Measurements from ENCODE around the gene WBP2.

- TF ChIP-seq, protein P1, sequence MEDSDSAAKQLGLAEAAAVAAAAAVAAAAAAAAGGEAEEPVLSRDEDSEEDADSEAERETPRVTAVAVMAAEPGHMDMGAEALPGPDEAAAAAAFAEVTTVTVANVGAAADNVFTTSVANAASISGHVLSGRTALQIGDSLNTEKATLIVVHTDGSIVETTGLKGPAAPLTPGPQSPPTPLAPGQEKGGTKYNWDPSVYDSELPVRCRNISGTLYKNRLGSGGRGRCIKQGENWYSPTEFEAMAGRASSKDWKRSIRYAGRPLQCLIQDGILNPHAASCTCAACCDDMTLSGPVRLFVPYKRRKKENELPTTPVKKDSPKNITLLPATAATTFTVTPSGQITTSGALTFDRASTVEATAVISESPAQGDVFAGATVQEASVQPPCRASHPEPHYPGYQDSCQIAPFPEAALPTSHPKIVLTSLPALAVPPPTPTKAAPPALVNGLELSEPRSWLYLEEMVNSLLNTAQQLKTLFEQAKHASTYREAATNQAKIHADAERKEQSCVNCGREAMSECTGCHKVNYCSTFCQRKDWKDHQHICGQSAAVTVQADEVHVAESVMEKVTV (CRISPR knock-in tag; IDR thresholded peaks at IDR 0.05): no peak
- TF ChIP-seq, protein P2, sequence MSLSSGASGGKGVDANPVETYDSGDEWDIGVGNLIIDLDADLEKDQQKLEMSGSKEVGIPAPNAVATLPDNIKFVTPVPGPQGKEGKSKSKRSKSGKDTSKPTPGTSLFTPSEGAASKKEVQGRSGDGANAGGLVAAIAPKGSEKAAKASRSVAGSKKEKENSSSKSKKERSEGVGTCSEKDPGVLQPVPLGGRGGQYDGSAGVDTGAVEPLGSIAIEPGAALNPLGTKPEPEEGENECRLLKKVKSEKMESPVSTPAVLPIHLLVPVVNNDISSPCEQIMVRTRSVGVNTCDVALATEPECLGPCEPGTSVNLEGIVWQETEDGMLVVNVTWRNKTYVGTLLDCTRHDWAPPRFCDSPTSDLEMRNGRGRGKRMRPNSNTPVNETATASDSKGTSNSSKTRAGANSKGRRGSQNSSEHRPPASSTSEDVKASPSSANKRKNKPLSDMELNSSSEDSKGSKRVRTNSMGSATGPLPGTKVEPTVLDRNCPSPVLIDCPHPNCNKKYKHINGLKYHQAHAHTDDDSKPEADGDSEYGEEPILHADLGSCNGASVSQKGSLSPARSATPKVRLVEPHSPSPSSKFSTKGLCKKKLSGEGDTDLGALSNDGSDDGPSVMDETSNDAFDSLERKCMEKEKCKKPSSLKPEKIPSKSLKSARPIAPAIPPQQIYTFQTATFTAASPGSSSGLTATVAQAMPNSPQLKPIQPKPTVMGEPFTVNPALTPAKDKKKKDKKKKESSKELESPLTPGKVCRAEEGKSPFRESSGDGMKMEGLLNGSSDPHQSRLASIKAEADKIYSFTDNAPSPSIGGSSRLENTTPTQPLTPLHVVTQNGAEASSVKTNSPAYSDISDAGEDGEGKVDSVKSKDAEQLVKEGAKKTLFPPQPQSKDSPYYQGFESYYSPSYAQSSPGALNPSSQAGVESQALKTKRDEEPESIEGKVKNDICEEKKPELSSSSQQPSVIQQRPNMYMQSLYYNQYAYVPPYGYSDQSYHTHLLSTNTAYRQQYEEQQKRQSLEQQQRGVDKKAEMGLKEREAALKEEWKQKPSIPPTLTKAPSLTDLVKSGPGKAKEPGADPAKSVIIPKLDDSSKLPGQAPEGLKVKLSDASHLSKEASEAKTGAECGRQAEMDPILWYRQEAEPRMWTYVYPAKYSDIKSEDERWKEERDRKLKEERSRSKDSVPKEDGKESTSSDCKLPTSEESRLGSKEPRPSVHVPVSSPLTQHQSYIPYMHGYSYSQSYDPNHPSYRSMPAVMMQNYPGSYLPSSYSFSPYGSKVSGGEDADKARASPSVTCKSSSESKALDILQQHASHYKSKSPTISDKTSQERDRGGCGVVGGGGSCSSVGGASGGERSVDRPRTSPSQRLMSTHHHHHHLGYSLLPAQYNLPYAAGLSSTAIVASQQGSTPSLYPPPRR (CRISPR knock-in tag; IDR thresholded peaks at IDR 0.05; ENCODE audit: borderline replicate concordance): no peak
- TF ChIP-seq, protein P3, sequence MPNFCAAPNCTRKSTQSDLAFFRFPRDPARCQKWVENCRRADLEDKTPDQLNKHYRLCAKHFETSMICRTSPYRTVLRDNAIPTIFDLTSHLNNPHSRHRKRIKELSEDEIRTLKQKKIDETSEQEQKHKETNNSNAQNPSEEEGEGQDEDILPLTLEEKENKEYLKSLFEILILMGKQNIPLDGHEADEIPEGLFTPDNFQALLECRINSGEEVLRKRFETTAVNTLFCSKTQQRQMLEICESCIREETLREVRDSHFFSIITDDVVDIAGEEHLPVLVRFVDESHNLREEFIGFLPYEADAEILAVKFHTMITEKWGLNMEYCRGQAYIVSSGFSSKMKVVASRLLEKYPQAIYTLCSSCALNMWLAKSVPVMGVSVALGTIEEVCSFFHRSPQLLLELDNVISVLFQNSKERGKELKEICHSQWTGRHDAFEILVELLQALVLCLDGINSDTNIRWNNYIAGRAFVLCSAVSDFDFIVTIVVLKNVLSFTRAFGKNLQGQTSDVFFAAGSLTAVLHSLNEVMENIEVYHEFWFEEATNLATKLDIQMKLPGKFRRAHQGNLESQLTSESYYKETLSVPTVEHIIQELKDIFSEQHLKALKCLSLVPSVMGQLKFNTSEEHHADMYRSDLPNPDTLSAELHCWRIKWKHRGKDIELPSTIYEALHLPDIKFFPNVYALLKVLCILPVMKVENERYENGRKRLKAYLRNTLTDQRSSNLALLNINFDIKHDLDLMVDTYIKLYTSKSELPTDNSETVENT (CRISPR knock-in tag; IDR thresholded peaks at IDR 0.05): no peak
- TF ChIP-seq NR2C1 (IDR thresholded peaks at IDR 0.05) (no peak), NR2C1 (tag; IDR thresholded peaks at IDR 0.05) (no peak), EZH2 (IDR thresholded peaks at IDR 0.05; ENCODE audit: borderline replicate concordance, low read depth, low read length) (no peak), ZNF140 (CRISPR knock-in tag; IDR thresholded peaks at IDR 0.05) (no peak), CTCF (IDR thresholded peaks at IDR 0.05 in 2 of 3, conservative IDR thresholded peaks at IDR 0.05 in 1 of 3; ENCODE audit: insufficient read depth in 2 of 3, low read depth in 1 of 3, low read length in 3 of 3) (no peak), ZMIZ1 (IDR thresholded peaks at IDR 0.05; ENCODE audit: low read depth in 2 of 2, low read length in 2 of 2) (no peak), ZBTB5 (IDR thresholded peaks at IDR 0.05) (no peak), NR1H2 (CRISPR knock-in tag; IDR thresholded peaks at IDR 0.05) (no peak), RBBP5 (IDR thresholded peaks at IDR 0.05; ENCODE audit: borderline replicate concordance, insufficient read depth, low read length, poor library complexity, severe bottlenecking) (no peak), FOXK2 (conservative IDR thresholded peaks at IDR 0.05 in 1 of 2, IDR thresholded peaks at IDR 0.05 in 1 of 2; ENCODE audit: low read depth in 2 of 2) (no peak)
- TF ChIP-seq, protein P4, sequence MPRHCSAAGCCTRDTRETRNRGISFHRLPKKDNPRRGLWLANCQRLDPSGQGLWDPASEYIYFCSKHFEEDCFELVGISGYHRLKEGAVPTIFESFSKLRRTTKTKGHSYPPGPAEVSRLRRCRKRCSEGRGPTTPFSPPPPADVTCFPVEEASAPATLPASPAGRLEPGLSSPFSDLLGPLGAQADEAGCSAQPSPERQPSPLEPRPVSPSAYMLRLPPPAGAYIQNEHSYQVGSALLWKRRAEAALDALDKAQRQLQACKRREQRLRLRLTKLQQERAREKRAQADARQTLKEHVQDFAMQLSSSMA (CRISPR knock-in tag; IDR thresholded peaks at IDR 0.05): no peak
Measured at GRCh38 chr17:75873587-75874322, 18.6 kb upstream of the WBP2 start.

Measured in K562 (cell line).